ENCODE measurements around the gene PRKACA.

PRKACA gene

GRCh38 chr19:14093117-14093823, 24.3 kb downstream of the PRKACA start:
- Histone ChIP-seq H3K9ac (ENCODE audit: low read length) (no peak overlapping the region), H3K36me3 (ENCODE audit: control insufficient read depth, insufficient read depth, low read length) (peaks cover 14% of the 10 kb centered on the region), H3K4me3 (ENCODE audit: low read length) (no peak overlapping the region), H3K27ac (ENCODE audit: low read depth, low read length) (no peak overlapping the region), H3K4me1 (ENCODE audit: control insufficient read depth, insufficient read depth, low read length) (peaks cover 3% of the 10 kb centered on the region), H3K27me3 (ENCODE audit: control insufficient read depth, insufficient read depth, low read length) (no peaks in the 10 kb centered on the region)

- H3K27ac ChIP-seq (ENCODE audit: low read depth, low read length) = peak overlapping the region; percentile 90
- no peak overlapping the region for H3K9ac ChIP-seq (ENCODE audit: low read length)
- H3K27me3 ChIP-seq (ENCODE audit: control insufficient read depth, insufficient read depth, low read length) = no peaks in the 10 kb centered on the region
- peaks cover 5% of the 10 kb centered on the region for H3K36me3 ChIP-seq (ENCODE audit: control insufficient read depth, insufficient read depth, low read length)
- H3K4me3 ChIP-seq (ENCODE audit: low read length) = peak overlapping the region; percentile 95
- peaks cover 3% of the 10 kb centered on the region for H3K4me1 ChIP-seq (ENCODE audit: control insufficient read depth, insufficient read depth, low read length)
Measured at GRCh38 chr19:14091813-14092462, 25.6 kb downstream of the PRKACA start.

- peaks cover under 1% of the 10 kb centered on the region for H3K36me3 ChIP-seq (ENCODE audit: control insufficient read depth, insufficient read depth, low read length)
- peaks cover 3% of the 10 kb centered on the region for H3K4me1 ChIP-seq (ENCODE audit: control insufficient read depth, insufficient read depth, low read length)
- no peaks in the 10 kb centered on the region for H3K27me3 ChIP-seq (ENCODE audit: control insufficient read depth, insufficient read depth, low read length)
- peak overlapping the region; percentile 80 for H3K9ac ChIP-seq (ENCODE audit: low read length)
- peak overlapping the region; percentile 95 for H3K4me3 ChIP-seq (ENCODE audit: low read length)
- H3K27ac ChIP-seq (ENCODE audit: low read depth, low read length) = peak overlapping the region; percentile 90
Measured at GRCh38 chr19:14091081-14091812, 26.3 kb downstream of the PRKACA start.

- H3K36me3 ChIP-seq (ENCODE audit: control insufficient read depth, insufficient read depth, low read length) = no peaks in the 10 kb centered on the region
- peaks cover 3% of the 10 kb centered on the region for H3K4me1 ChIP-seq (ENCODE audit: control insufficient read depth, insufficient read depth, low read length)
- peak within 1 kb of the TSS; percentile 90 for H3K27ac ChIP-seq (ENCODE audit: low read depth, low read length)
- H3K27me3 ChIP-seq (ENCODE audit: control insufficient read depth, insufficient read depth, low read length) = no peaks in the 10 kb centered on the region
- H3K9ac ChIP-seq (ENCODE audit: low read length) = peak within 1 kb of the TSS; percentile 80
- H3K4me3 ChIP-seq (ENCODE audit: low read length) = peak within 1 kb of the TSS; percentile 95
Measured at GRCh38 chr19:14090509-14091080, 27.0 kb downstream of the PRKACA start, which contains the start of gene SAMD1. SAMD1 (minus strand) TSS chr19:14090751.

GRCh38 chr19:14089662-14090508, 27.7 kb downstream of the PRKACA start:
- Histone ChIP-seq H3K27me3 (ENCODE audit: control insufficient read depth, insufficient read depth, low read length) (no peaks in the 10 kb centered on the region), H3K27ac (ENCODE audit: low read depth, low read length) (peak overlapping the region; percentile 51), H3K4me3 (ENCODE audit: low read length) (peak overlapping the region; percentile 72), H3K9ac (ENCODE audit: low read length) (no peak overlapping the region), H3K4me1 (ENCODE audit: control insufficient read depth, insufficient read depth, low read length) (peaks cover 3% of the 10 kb centered on the region), H3K36me3 (ENCODE audit: control insufficient read depth, insufficient read depth, low read length) (no peaks in the 10 kb centered on the region)

- Histone ChIP-seq H3K4me1 (ENCODE audit: control insufficient read depth, insufficient read depth, low read length) (peaks cover 3% of the 10 kb centered on the region), H3K27ac (ENCODE audit: low read depth, low read length) (no peak overlapping the region), H3K4me3 (ENCODE audit: low read length) (peak overlapping the region; percentile 72), H3K36me3 (ENCODE audit: control insufficient read depth, insufficient read depth, low read length) (no peaks in the 10 kb centered on the region), H3K9ac (ENCODE audit: low read length) (no peak overlapping the region), H3K27me3 (ENCODE audit: control insufficient read depth, insufficient read depth, low read length) (no peaks in the 10 kb centered on the region)
Measured at GRCh38 chr19:14089412-14089661, 28.2 kb downstream of the PRKACA start.

- Histone ChIP-seq H3K27me3 (ENCODE audit: control insufficient read depth, insufficient read depth, low read length) (no peaks in the 10 kb centered on the region), H3K36me3 (ENCODE audit: control insufficient read depth, insufficient read depth, low read length) (no peaks in the 10 kb centered on the region), H3K9ac (ENCODE audit: low read length) (no peak overlapping the region), H3K4me1 (ENCODE audit: control insufficient read depth, insufficient read depth, low read length) (peaks cover 3% of the 10 kb centered on the region), H3K27ac (ENCODE audit: low read depth, low read length) (no peak overlapping the region), H3K4me3 (ENCODE audit: low read length) (peak overlapping the region; percentile 72)
Measured at GRCh38 chr19:14088634-14089411, 28.7 kb downstream of the PRKACA start.

- no peak overlapping the region for H3K27ac ChIP-seq (ENCODE audit: low read depth, low read length)
- H3K27me3 ChIP-seq (ENCODE audit: control insufficient read depth, insufficient read depth, low read length) = no peaks in the 10 kb centered on the region
- no peak overlapping the region for H3K9ac ChIP-seq (ENCODE audit: low read length)
- H3K4me3 ChIP-seq (ENCODE audit: low read length) = no peak overlapping the region
- peaks cover 9% of the 10 kb centered on the region for H3K4me1 ChIP-seq (ENCODE audit: control insufficient read depth, insufficient read depth, low read length)
- no peaks in the 10 kb centered on the region for H3K36me3 ChIP-seq (ENCODE audit: control insufficient read depth, insufficient read depth, low read length)
Measured at GRCh38 chr19:14086098-14086497, 31.5 kb downstream of the PRKACA start.

- Histone ChIP-seq H3K4me1 (ENCODE audit: control insufficient read depth, insufficient read depth, low read length) (peaks cover 11% of the 10 kb centered on the region), H3K9ac (ENCODE audit: low read length) (no peak within 1 kb of the TSS), H3K36me3 (ENCODE audit: control insufficient read depth, insufficient read depth, low read length) (no peaks in the 10 kb centered on the region), H3K27me3 (ENCODE audit: control insufficient read depth, insufficient read depth, low read length) (no peaks in the 10 kb centered on the region), H3K27ac (ENCODE audit: low read depth, low read length) (no peak within 1 kb of the TSS), H3K4me3 (ENCODE audit: low read length) (no peak within 1 kb of the TSS)
Measured at GRCh38 chr19:14085309-14085995, 32.1 kb downstream of the PRKACA start, which contains the start of gene C19orf67. C19orf67 (minus strand) TSS chr19:14085783; CDS start chr19:14085627, 156 bp downstream.

- no peak overlapping the region for H3K9ac ChIP-seq (ENCODE audit: low read length)
- no peak overlapping the region for H3K27ac ChIP-seq (ENCODE audit: low read depth, low read length)
- H3K27me3 ChIP-seq (ENCODE audit: control insufficient read depth, insufficient read depth, low read length) = no peaks in the 10 kb centered on the region
- H3K36me3 ChIP-seq (ENCODE audit: control insufficient read depth, insufficient read depth, low read length) = no peaks in the 10 kb centered on the region
- H3K4me3 ChIP-seq (ENCODE audit: low read length) = peak overlapping the region; percentile 99
- peaks cover 10% of the 10 kb centered on the region for H3K4me1 ChIP-seq (ENCODE audit: control insufficient read depth, insufficient read depth, low read length)
Measured at GRCh38 chr19:14082675-14082960, 34.9 kb downstream of the PRKACA start.
